PC-9 (cell line): ENCODE results near the gene GLYATL1B. TPM values are rescaled to one million over a fixed set of nuclear protein-coding genes. Genes with fewer than 3 reads are reported as not detected.
"Not testable (repeated sequence)": the region's sequence is repeated elsewhere in the genome, so short reads cannot be mapped to it uniquely, and the experiment has no call there.

Source experiments
- BruUV-seq: library from RNA; stranded (reverse); fragments of 400-500 nt; replicated peaks from 2 replicates; lab custom pipeline; 2021; lab: Mats Ljungman, UMichigan
- CTCF ChIA-PET: fragments of 300-600 bp; sonication (Branson Sonifier 250); formaldehyde crosslinking; loops from one replicate; lab custom pipeline; 2022; ENCODE audit warnings: antibody characterized with exemption; lab: Charles Lee
- POLR2A ChIA-PET: fragments of 300-600 bp; sonication (Branson Sonifier 250); formaldehyde crosslinking; loops from one replicate; lab custom pipeline; 2022; ENCODE audit warnings: antibody characterized with exemption; ENCODE audit not compliant: unreplicated experiment; lab: Charles Lee
- DNase-seq, 2 experiments: peaks; one replicate each; pipeline versions ENCODE4 v3.0.0 to v3.0.0-alpha.2; 2015 to 2022; ENCODE audit warnings: mixed read lengths in 1 of 2
- H2AFZ ChIP-seq: fragments of 200-600 bp; sonication (generic); 2 replicates; pipeline ENCODE4 v1.8.1; 2017; ENCODE audit warnings: antibody characterized with exemption
- H3F3A ChIP-seq: fragments of 200-600 bp; sonication (generic); 2 replicates; pipeline ENCODE4 v1.8.1; 2017; ENCODE audit warnings: antibody characterized with exemption, mild to moderate bottlenecking, low read depth; ENCODE audit not compliant: insufficient read depth
- H3K27ac ChIP-seq: fragments of 200-600 bp; sonication (generic); 2 replicates; pipeline ENCODE4 v1.6.1; 2016; ENCODE audit warnings: mixed run types
- H3K27me3 ChIP-seq: fragments of 200-600 bp; sonication (generic); 2 replicates; pipeline ENCODE4 v1.6.1; 2016; ENCODE audit warnings: low read depth, mixed run types; ENCODE audit not compliant: insufficient read depth
- H3K36me3 ChIP-seq: fragments of 200-600 bp; sonication (generic); 2 replicates; pipeline ENCODE4 v1.6.1; 2016; ENCODE audit warnings: low read depth, mixed run types
- H3K4me1 ChIP-seq: fragments of 200-600 bp; sonication (generic); replicated peaks from 2 replicates; pipeline ENCODE4 v1.6.1; 2016; ENCODE audit warnings: mixed run types; ENCODE audit not compliant: insufficient read depth
- H3K4me2 ChIP-seq: fragments of 200-600 bp; sonication (generic); 2 replicates; pipeline ENCODE4 v1.6.1; 2017; ENCODE audit warnings: mixed run types
- H3K4me3 ChIP-seq: fragments of 200-600 bp; sonication (generic); 2 replicates; pipeline ENCODE4 v1.6.1; 2016; ENCODE audit warnings: mixed run types
- H3K79me2 ChIP-seq: fragments of 200-600 bp; sonication (generic); 2 replicates; pipeline ENCODE4 v1.6.1; 2017; ENCODE audit warnings: low read depth, mixed run types
- H3K9me2 ChIP-seq: fragments of 200-600 bp; sonication (generic); 2 replicates; pipeline ENCODE4 v1.8.1; 2017; ENCODE audit warnings: mild to moderate bottlenecking; ENCODE audit not compliant: insufficient read depth
- H3K9me3 ChIP-seq: fragments of 200-600 bp; sonication (generic); 2 replicates; pipeline ENCODE4 v1.8.1; 2016; ENCODE audit warnings: low read depth; ENCODE audit not compliant: insufficient read depth
- H4K20me1 ChIP-seq: fragments of 200-600 bp; sonication (generic); 2 replicates; pipeline ENCODE4 v1.8.1; 2017; ENCODE audit not compliant: insufficient read depth
- CTCF ChIP-seq: fragments of 200-600 bp; sonication (generic); conservative IDR thresholded peaks from 2 replicates; pipeline ENCODE4 v1.6.1; 2017; ENCODE audit warnings: mixed run types, antibody characterized with exemption, mild to moderate bottlenecking, moderate library complexity
- EZH2 ChIP-seq: fragments of 200-600 bp; sonication (generic); IDR thresholded peaks from 2 replicates; pipeline ENCODE4 v1.8.0; 2017; ENCODE audit warnings: antibody characterized with exemption, low read depth
- intact Hi-C: fragments of 100-400 bp; cut with micrococcal nuclease; formaldehyde crosslinking; loops from one replicate; pipeline ENCODE4 v1.10.0; 2022; ENCODE audit not compliant: unreplicated experiment
- total RNA-seq: library from RNA; stranded (reverse); gene quantifications from 2 replicates; pipeline ENCODE4 v1.2.3, GENCODE V29; 2021

The GLYATL1B gene
- total RNA-seq, 1 experiment from 2014 or later, result not detected

DNA sequence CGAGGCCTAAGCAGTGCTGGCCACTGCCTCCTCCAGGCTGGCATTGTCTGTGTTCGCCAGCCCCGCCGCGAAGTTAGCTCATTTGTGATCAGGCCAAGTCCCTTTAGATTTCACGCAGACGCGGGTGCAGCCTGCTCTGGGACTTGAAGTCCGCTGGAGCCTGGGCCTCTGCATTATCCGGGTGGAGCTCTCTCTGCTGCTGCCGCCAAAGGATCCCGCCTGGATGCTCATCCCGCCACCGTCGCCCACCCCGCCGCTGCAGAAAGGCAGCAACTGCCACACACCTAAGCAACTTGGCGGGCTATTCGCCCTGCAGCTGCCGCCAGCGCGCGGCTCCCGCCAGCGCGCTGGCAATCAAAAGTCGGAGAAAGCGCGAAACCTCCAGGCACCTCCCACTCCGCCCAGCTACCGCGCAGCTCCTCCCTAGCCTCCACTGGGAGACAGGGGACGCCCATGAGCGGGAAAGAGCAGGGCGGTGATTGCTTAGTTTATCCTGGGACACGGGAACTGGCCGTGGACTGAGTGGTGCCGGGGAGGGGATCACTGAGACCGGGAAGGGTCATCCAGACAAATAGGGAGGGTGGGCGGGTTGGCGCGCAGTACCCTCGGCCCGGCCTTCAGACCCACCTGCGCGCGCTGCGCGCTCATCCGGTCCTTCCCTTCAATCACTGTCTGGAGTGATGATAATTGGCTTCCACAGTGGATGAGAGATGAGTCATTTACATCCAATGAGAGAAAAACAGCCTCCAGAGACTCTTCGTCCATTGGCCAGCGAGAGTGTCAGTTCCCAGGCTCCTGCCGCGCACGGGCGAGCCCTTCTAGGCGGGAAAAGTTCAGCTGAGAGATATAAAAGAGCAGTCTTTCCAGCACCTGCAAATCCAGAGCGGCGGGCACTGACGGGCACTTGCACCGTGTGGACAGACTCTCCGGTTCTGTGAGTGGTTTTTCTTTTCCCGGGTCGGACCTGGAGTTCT is 20.5 kb downstream of the GLYATL1B start, which contains the start of gene FAM111B:
TSS of gene FAM111B (plus strand) at position 875 of the 974 bp plus-strand sequence. CDS start 2,389 bp downstream, outside the sequence.
- Histone ChIP-seq H3K4me2 (peak within 1 kb of the TSS; percentile 83), H3K27me3 (peaks cover 9% of the 10 kb centered on the region; the same call in 1 of the 2 replicates), H3K4me1 (peaks cover 5% of the 10 kb centered on the region; the same call in 1 of the 2 replicates), H3K27ac (no peak within 1 kb of the TSS), H4K20me1 (no peaks in the 10 kb centered on the region), H3K36me3 (no peaks in the 10 kb centered on the region), H3K4me3 (peak within 1 kb of the TSS; percentile 60), H3F3A (no peaks in the 10 kb centered on the region), H3K79me2 (no peaks in the 10 kb centered on the region), H3K9me3 (no peaks in the 10 kb centered on the region), H2AFZ (peak within 1 kb of the TSS; percentile 71), H3K9me2 (no peaks in the 10 kb centered on the region)
- TF ChIP-seq EZH2 (no peak), CTCF (no peak)
- intact Hi-C loops, result loop anchor here (1.0 kb wide), 1 partner anchor 36 kb away; the partner anchor contains the start of gene FAM111A
- ChIA-PET CTCF (interaction anchor here (0.6 to 1.1 kb wide), 6 partner anchors 36 to 1799 kb away, joined by 3 to 4 read pairs (median 3); partner anchors contain the start of gene FAM111A), POLR2A (interaction anchor here (0.6 kb wide), 2 partner anchors 35 to 1440 kb away, joined by 3 to 4 read pairs; no protein-coding TSS in a partner anchor)
- TSS peak; percentile 86 for BruUV-seq
- DNase-seq, result peak; percentile 90 to 94

DNA sequence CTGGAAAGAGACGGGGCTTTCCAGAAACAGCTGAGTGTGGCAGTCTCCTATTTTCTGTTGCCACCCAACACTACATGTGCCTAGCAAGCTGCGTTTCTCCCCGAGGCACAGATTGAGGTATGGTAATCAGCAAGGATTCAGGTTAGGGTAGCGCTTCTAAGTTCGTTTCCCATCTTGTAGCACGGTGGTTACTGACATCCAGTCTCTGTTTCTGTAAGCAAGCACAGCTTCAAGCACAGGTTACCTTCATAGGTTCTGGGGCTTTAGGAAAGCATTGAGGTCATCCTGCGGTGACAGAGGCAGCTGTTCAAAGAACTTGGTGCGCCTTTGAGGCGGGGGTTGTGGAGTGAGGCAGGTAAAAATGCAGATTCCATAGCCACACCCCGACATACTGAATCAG is 21.6 kb downstream of the GLYATL1B start:
- H3K9me3 ChIP-seq, H3K4me1 ChIP-seq, H4K20me1 ChIP-seq, H3K36me3 ChIP-seq, BruUV-seq, H3K9me2 ChIP-seq, H3K79me2 ChIP-seq, H3K27me3 ChIP-seq, H3K27ac ChIP-seq, H3F3A ChIP-seq: not testable (repeated sequence)
- intact Hi-C loops, result loop anchor here (1.0 kb wide), 2 partner anchors 35 to 529 kb away; partner anchors contain the start of gene FAM111A
- Histone ChIP-seq H3K4me2 (peak overlapping the region; percentile 83), H2AFZ (peak overlapping the region; percentile 71; the same call in 1 of the 2 replicates), H3K4me3 (peak overlapping the region; percentile 60)
- ChIA-PET CTCF (interaction anchor here (0.6 to 1.1 kb wide), 3 partner anchors 37 to 1798 kb away, joined by 3 to 4 read pairs (median 4); no protein-coding TSS in a partner anchor), POLR2A (interaction anchor here (0.7 kb wide), 1 partner anchor 1969 kb away, joined by 11 read pairs; no protein-coding TSS in a partner anchor)
- DNase-seq, result peak in 1 of 2 experiments; percentile 4

DNA sequence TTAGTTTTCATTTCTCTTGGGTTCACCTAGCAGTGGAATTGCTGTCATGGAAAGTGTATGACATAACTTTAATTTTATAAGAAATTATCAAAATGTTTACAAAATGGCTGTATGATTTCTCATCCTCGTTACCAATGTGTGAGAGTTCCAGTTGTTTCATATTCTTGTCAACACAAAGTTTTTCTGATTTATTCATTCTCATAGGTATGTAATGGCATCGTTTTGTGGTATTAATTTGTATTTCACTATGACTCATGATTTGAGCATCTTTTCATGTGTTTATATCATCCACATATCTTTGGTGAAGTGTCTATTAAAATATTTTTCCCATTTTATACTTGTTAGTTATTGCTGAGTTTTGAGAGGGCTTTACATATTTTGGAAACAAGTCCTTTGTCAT is 26.4 kb downstream of the GLYATL1B start:
- no peak overlapping the region for H2AFZ ChIP-seq
- POLR2A ChIA-PET, result no interaction called here
- intact Hi-C loops, result no loop called here

More for the DNA sequence above, 26.4 kb downstream of the GLYATL1B start:
- CTCF ChIA-PET, result no interaction called here
- no peak overlapping the region for H3K27ac ChIP-seq
- H3K9me3 ChIP-seq, result no peaks in the 10 kb centered on the region
- no peaks in the 10 kb centered on the region for H3F3A ChIP-seq
- H3K9me2 ChIP-seq, result no peaks in the 10 kb centered on the region
- H3K79me2 ChIP-seq, result no peaks in the 10 kb centered on the region
- BruUV-seq, result no TSS peak
- no peaks in the 10 kb centered on the region for H3K4me1 ChIP-seq
- H3K36me3 ChIP-seq, result peaks cover 5% of the 10 kb centered on the region; the same call in 1 of the 2 replicates
- no peak for TF ChIP-seq CTCF
- TF ChIP-seq EZH2, result no peak
- H3K4me2 ChIP-seq, result no peak overlapping the region
- no peak overlapping the region for H3K4me3 ChIP-seq
- no peak for DNase-seq
- no peaks in the 10 kb centered on the region for H3K27me3 ChIP-seq
- H4K20me1 ChIP-seq, result no peaks in the 10 kb centered on the region
